ENCODE data around the gene SERGEF. TPM values are rescaled to one million over a fixed set of nuclear protein-coding genes. Genes with fewer than 3 reads are reported as not detected.

The SERGEF gene
- total RNA-seq, 1 experiment from 2014 or later = 28.7 TPM

- DNase-seq = no peak
- H2AFZ ChIP-seq = no peak overlapping the region
- no TSS peak for BruUV-seq (replicated peaks)
- intact Hi-C loops (cut with micrococcal nuclease; ENCODE audit: unreplicated experiment) = no loop called here
- peaks cover 8% of the 10 kb centered on the region; the same call in 1 of the 2 replicates for H3K36me3 ChIP-seq (ENCODE audit: low read depth)
- H3K27ac ChIP-seq = no peak overlapping the region
- H3K4me1 ChIP-seq (replicated peaks; ENCODE audit: insufficient read depth) = 0 out of 2 replicates have a peak, but pooled peaks cover 4% of the 10 kb centered on the region
- H3K9me2 ChIP-seq (ENCODE audit: insufficient read depth) = no peaks in the 10 kb centered on the region
- H3K9me3 ChIP-seq (ENCODE audit: insufficient read depth, low read depth) = no peaks in the 10 kb centered on the region
- no peak overlapping the region for H3K4me2 ChIP-seq
- H3K79me2 ChIP-seq (ENCODE audit: low read depth) = no peaks in the 10 kb centered on the region
- ChIA-PET CTCF (interaction anchor here (1.1 kb wide), 1 partner anchor 736 kb away, joined by 3 read pairs; no protein-coding TSS in a partner anchor), POLR2A (ENCODE audit: unreplicated experiment) (interaction anchor here (0.6 kb wide), 1 partner anchor 128 kb away, joined by 4 read pairs; no protein-coding TSS in a partner anchor)
- no peaks in the 10 kb centered on the region for H4K20me1 ChIP-seq (ENCODE audit: insufficient read depth)
- H3K4me3 ChIP-seq = no peak overlapping the region
- 0 out of 2 replicates have a peak, but pooled peaks cover 6% of the 10 kb centered on the region for H3F3A ChIP-seq (ENCODE audit: insufficient read depth, low read depth)
- no peaks in the 10 kb centered on the region for H3K27me3 ChIP-seq (ENCODE audit: insufficient read depth, low read depth)
- TF ChIP-seq CTCF (conservative IDR thresholded peaks at IDR 0.05) (no peak), EZH2 (IDR thresholded peaks at IDR 0.05; ENCODE audit: low read depth) (no peak)
Measured at GRCh38 chr11:17987826-17988225, 25.0 kb downstream of the SERGEF start.

- CTCF ChIA-PET = interaction anchor here (1.1 kb wide), 2 partner anchors 256 to 737 kb away, joined by 3 read pairs; no protein-coding TSS in a partner anchor
- intact Hi-C loops (cut with micrococcal nuclease; ENCODE audit: unreplicated experiment) = no loop called here
- Histone ChIP-seq H3K4me2 (no peak overlapping the region), H3K79me2 (ENCODE audit: low read depth) (no peaks in the 10 kb centered on the region), H3K4me1 (replicated peaks; ENCODE audit: insufficient read depth) (0 out of 2 replicates have a peak, but pooled peaks cover 4% of the 10 kb centered on the region), H3K36me3 (ENCODE audit: low read depth) (0 out of 2 replicates have a peak, but pooled peaks cover 8% of the 10 kb centered on the region), H3F3A (ENCODE audit: insufficient read depth, low read depth) (no peaks in the 10 kb centered on the region), H3K9me3 (ENCODE audit: insufficient read depth, low read depth) (no peaks in the 10 kb centered on the region), H2AFZ (no peak overlapping the region), H3K27me3 (ENCODE audit: insufficient read depth, low read depth) (no peaks in the 10 kb centered on the region), H3K9me2 (ENCODE audit: insufficient read depth) (no peaks in the 10 kb centered on the region), H3K27ac (no peak overlapping the region), H4K20me1 (ENCODE audit: insufficient read depth) (no peaks in the 10 kb centered on the region), H3K4me3 (no peak overlapping the region)
- POLR2A ChIA-PET (ENCODE audit: unreplicated experiment) = no interaction called here
- BruUV-seq (replicated peaks) = no TSS peak
- DNase-seq = no peak
- TF ChIP-seq EZH2 (IDR thresholded peaks at IDR 0.05; ENCODE audit: low read depth) (no peak), CTCF (conservative IDR thresholded peaks at IDR 0.05) (peak; percentile 31; the same call in 1 of the 2 replicates)
Measured at GRCh38 chr11:17986711-17987220, 26.1 kb downstream of the SERGEF start.

GRCh38 chr11:17986007-17986710, 26.7 kb downstream of the SERGEF start:
- no peak for DNase-seq
- TF ChIP-seq CTCF (conservative IDR thresholded peaks at IDR 0.05) (no peak), EZH2 (IDR thresholded peaks at IDR 0.05; ENCODE audit: low read depth) (no peak)
- H3K79me2 ChIP-seq (ENCODE audit: low read depth) = no peaks in the 10 kb centered on the region
- no peaks in the 10 kb centered on the region for H3K9me2 ChIP-seq (ENCODE audit: insufficient read depth)
- H2AFZ ChIP-seq = no peak overlapping the region
- 0 out of 2 replicates have a peak, but pooled peaks cover 8% of the 10 kb centered on the region for H3K36me3 ChIP-seq (ENCODE audit: low read depth)
- H3K4me2 ChIP-seq = no peak overlapping the region
- H3K9me3 ChIP-seq (ENCODE audit: insufficient read depth, low read depth) = no peaks in the 10 kb centered on the region
- no peak overlapping the region for H3K27ac ChIP-seq
- H3K27me3 ChIP-seq (ENCODE audit: insufficient read depth, low read depth) = no peaks in the 10 kb centered on the region
- H3F3A ChIP-seq (ENCODE audit: insufficient read depth, low read depth) = no peaks in the 10 kb centered on the region
- ChIA-PET POLR2A (ENCODE audit: unreplicated experiment) (no interaction called here), CTCF (interaction anchor here (1.1 kb wide), 1 partner anchor 255 kb away, joined by 3 read pairs; no protein-coding TSS in a partner anchor)
- H3K4me1 ChIP-seq (replicated peaks; ENCODE audit: insufficient read depth) = 0 out of 2 replicates have a peak, but pooled peaks cover 4% of the 10 kb centered on the region
- H4K20me1 ChIP-seq (ENCODE audit: insufficient read depth) = no peaks in the 10 kb centered on the region
- H3K4me3 ChIP-seq = no peak overlapping the region
- BruUV-seq (replicated peaks) = no TSS peak
- intact Hi-C loops (cut with micrococcal nuclease; ENCODE audit: unreplicated experiment) = no loop called here

Data from PC-9 (cell line).